Loucy (cell line): ENCODE data around the gene ATP11B.

Experiments used
- CTCF ChIP-seq: fragments of 200-600 bp; sonication (generic); conservative IDR thresholded peaks from 2 replicates; pipeline ENCODE4 v1.5.1; 2014; ENCODE audit warnings: mild to moderate bottlenecking, antibody characterized with exemption, low read length
- EZH2phosphoT487 ChIP-seq: fragments of 200-600 bp; IDR thresholded peaks from 2 replicates; pipeline ENCODE4 v1.6.1; 2018; ENCODE audit warnings: antibody characterized with exemption, mild to moderate bottlenecking, moderate library complexity, borderline replicate concordance

GRCh38 chr3:182787302-182788036 is 5.8 kb upstream of the ATP11B start:
- TF ChIP-seq CTCF (no peak), EZH2phosphoT487 (no peak)
